ES-I3 (cell line): ENCODE data around the gene CCL8.

ENCODE experiments used
- H3K36me3 ChIP-seq: 2 replicates; pipeline ENCODE4 v1.6.1; 2013; ENCODE audit warnings: mild to moderate bottlenecking, low read length, control low read depth, moderate library complexity; ENCODE audit not compliant: insufficient read depth
- H3K4me1 ChIP-seq: 2 replicates; pipeline ENCODE4 v1.6.1; 2013; ENCODE audit warnings: mild to moderate bottlenecking, control low read depth, low read length; ENCODE audit not compliant: insufficient read depth
- H3K9ac ChIP-seq: 2 replicates; pipeline ENCODE4 v1.6.1; 2013; ENCODE audit warnings: low read depth, mild to moderate bottlenecking, low read length, moderate library complexity
- H3K9me3 ChIP-seq: 2 replicates; pipeline ENCODE4 v1.6.1; 2013; ENCODE audit warnings: mild to moderate bottlenecking, low read length, moderate library complexity; ENCODE audit not compliant: control insufficient read depth, insufficient read depth

Gene CCL8

DNA sequence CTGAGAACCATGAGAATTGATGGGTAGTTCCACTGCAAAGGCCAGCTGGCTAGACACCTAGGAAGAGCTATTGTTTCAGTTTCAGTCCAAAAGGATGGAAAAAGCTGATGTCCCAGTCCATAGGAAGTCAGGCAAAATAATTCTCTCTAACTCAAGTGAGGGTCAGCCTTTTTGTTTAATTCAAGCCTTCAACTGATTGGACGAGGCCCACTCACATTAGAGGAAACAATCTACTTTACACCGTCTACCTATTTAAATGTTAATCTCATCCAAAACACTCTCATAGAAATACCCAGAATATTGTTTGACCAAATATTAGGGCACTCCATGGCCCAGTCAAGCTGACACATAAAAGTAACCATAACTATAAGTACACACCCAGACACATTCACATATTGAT lies 22.7 kb downstream of the CCL8 start:
- Histone ChIP-seq H3K36me3 (no peaks in the 10 kb centered on the region), H3K4me1 (no peaks in the 10 kb centered on the region), H3K9me3 (no peaks in the 10 kb centered on the region), H3K9ac (no peak overlapping the region)

DNA sequence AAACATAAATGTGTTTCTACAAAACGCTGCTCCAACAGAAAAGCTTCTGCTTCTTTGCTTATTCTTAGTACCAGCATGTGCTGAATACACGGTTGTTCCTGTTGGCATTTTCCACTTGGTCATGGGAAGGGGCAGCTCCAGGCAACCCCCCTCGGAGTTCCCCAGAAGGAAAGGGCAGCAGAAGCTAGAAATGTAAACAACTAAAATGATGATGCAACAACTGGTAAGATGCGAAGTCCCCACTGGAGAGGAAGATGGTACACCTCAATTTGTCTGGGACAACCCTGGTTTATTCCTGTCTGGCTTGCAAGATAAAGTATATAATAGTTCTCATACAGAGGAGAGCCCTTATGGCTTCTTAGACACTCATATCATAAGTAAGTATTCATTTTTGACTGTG lies 27.8 kb downstream of the CCL8 start:
- Histone ChIP-seq H3K9ac (no peak overlapping the region), H3K36me3 (no peaks in the 10 kb centered on the region), H3K4me1 (no peaks in the 10 kb centered on the region), H3K9me3 (no peaks in the 10 kb centered on the region)

DNA sequence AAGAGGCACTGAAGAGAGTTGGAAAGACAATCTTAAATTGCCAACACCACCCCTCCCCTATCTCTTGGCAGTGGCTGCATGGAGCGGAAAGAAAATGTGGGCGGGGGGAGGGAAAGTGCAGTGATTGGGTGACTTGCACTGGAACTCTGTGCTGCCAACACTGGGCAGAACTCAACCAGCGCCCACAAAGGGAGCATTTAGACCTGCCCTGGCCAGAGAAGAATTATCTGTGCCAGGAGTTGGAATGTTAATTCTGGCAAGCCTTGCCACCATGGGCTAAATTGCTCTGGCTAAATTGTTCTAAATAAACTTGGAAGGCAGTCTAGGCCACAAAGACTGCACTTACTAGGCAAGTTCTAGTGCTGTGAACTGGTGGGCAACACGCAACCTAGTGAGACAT lies 30.5 kb downstream of the CCL8 start:
- H3K9ac ChIP-seq: no peak overlapping the region
- H3K36me3 ChIP-seq: no peaks in the 10 kb centered on the region
- no peaks in the 10 kb centered on the region for H3K4me1 ChIP-seq
- H3K9me3 ChIP-seq: no peaks in the 10 kb centered on the region

DNA sequence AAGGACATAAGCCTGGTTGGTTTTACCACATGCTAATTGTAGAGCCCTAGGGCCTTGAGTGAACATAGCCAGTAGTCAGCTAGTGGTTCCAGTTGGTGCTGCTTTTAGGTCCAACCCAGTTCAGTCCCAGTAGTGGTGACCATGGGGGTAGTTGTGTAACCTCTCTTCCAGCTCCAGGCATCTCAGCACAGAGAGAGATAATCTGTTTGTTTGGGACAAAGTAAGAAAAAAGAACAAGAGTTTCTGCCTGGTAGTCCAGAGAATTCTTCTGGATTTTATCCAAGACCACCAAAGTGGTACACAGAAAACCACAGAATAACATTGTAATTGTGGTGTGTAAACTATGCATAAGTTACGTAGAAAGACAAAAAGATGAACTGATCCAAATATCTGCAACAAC lies 31.9 kb downstream of the CCL8 start:
- Histone ChIP-seq H3K9me3 (no peaks in the 10 kb centered on the region), H3K9ac (no peak overlapping the region), H3K36me3 (no peaks in the 10 kb centered on the region), H3K4me1 (no peaks in the 10 kb centered on the region)

DNA sequence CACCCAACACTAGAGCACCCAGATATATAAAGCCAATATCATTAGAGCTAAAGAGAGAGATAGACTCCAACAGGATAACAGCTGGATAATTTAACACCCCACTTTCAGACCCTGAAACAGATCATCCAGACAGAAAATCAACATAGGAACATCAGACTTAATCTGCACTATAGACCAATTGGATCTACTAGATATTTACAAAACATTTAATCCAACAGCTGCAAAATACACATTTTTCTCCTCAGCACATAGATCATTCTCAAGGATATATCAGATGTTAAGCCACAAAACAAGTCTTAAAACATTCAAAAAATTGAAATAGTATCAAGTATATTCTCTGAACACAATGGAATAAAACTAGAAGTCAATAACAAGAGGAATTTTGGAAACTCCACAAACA lies 33.0 kb downstream of the CCL8 start:
- Histone ChIP-seq H3K9me3 (no peaks in the 10 kb centered on the region), H3K9ac (no peak overlapping the region), H3K36me3 (no peaks in the 10 kb centered on the region), H3K4me1 (no peaks in the 10 kb centered on the region)

DNA sequence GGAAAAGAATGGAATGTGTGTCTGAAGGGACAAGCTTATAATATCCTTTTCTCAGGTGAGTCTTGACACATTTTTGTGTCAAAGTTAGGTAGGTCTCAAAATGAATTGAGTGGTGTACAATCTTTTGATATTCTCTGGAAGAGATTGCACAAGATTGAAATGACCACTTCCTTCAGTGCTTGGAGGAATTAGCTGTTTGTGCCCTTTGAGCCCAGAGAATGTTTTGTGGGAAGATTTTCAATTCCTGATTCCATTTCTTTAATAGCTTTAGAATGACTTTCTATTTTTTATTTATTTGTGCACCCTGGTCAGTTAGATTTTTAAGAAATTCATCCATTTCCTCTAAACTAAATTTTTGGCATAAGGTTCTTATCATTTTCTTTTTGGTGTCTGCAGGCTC lies 35.4 kb downstream of the CCL8 start:
- Histone ChIP-seq H3K4me1 (no peaks in the 10 kb centered on the region), H3K9ac (no peak overlapping the region), H3K36me3 (no peaks in the 10 kb centered on the region), H3K9me3 (no peaks in the 10 kb centered on the region)

DNA sequence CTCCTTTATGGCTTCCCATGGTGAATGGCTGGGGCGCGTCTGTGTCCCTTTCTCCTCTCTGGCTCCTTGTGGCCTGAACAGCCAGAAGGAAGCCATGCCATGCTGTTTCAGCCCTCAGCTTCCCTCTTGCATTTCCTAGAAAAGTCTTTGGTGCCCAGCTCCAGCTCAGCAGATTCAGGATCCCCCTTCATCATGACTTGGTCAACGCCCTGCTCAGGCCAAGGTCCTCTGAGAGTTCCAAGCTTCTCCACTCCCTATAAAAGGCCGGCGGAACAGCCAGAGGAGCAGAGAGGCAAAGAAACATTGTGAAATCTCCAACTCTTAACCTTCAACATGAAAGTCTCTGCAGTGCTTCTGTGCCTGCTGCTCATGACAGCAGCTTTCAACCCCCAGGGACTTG lies 37.0 kb downstream of the CCL8 start, which contains the start of gene CCL13:
Gene CCL13 (plus strand): TSS at position 287 of the 400 bp plus-strand sequence. CDS start 47 bp downstream, at position 334.
- H3K9ac ChIP-seq: no peak within 1 kb of the TSS
- H3K9me3 ChIP-seq: no peaks in the 10 kb centered on the region
- no peaks in the 10 kb centered on the region for H3K4me1 ChIP-seq
- no peaks in the 10 kb centered on the region for H3K36me3 ChIP-seq

DNA sequence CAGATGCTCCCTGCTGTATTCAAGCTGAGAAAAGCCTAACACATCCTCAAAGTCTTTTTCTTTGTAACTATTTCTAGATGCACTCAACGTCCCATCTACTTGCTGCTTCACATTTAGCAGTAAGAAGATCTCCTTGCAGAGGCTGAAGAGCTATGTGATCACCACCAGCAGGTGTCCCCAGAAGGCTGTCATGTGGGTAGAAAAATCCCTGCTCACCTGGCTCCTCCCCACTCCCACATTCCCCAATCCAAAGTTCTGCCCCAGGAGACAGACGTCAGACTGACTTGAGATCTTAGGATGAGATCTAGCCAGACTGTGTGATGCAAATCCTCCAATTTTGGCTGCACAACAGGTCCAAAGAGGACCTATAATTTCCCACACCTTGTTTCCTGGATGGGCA lies 38.2 kb downstream of the CCL8 start:
- Histone ChIP-seq H3K36me3 (no peaks in the 10 kb centered on the region), H3K4me1 (no peaks in the 10 kb centered on the region), H3K9me3 (no peaks in the 10 kb centered on the region), H3K9ac (no peak overlapping the region)

DNA sequence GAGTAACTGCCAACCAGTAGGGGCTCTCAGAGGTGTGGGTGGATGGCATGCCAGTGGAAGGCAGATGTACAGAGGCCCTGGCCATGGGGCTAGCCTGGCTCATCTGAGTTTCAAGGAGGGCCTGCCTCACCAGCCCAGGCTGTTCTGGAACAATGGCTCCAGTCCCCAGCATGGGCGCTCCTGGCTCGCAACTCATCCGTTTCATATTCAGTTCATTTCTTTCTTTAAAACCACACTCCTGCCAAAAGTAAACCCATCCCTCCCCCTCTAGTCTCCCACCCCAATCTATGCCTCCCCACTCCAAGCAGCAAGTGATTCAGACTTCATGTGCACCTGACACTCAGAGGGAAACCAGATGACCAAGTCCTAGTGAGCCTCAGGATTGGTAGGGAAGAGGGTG lies 39.4 kb downstream of the CCL8 start:
- H3K9ac ChIP-seq: no peak overlapping the region
- no peaks in the 10 kb centered on the region for H3K4me1 ChIP-seq
- no peaks in the 10 kb centered on the region for H3K36me3 ChIP-seq
- H3K9me3 ChIP-seq: no peaks in the 10 kb centered on the region

DNA sequence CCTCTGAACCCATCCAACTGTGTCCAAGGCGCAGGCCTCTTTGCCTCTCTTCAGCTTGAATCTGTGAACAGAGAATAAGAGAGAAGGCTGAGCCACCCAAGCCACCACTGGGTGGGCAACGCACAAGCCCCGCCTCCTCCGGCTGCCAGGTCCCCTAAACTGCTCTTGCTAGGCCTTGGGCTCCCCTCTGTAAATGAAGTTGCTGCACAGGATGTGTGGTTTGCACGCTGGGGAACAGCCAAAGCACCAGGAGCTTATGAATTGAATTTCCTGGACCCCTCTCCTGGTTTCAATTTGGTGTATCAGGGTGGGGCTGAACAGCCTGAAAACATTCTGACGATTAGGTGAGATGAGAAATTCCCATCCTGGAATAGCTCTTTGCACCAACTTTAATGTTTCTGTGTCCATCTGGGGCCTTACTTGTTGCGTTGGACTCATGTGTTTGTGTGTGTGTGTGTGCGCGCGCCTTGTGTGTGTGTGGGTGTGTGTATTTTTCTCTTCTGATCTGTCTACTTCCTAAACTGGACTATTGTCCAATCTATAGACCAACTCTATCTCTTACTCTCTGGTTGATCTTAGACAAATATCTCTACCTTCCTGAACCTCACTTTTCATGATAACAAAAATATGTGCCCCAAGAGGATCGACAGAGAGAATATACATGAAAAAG lies 41.5 kb downstream of the CCL8 start:
- Histone ChIP-seq H3K9ac (no peak overlapping the region), H3K4me1 (no peaks in the 10 kb centered on the region), H3K36me3 (no peaks in the 10 kb centered on the region), H3K9me3 (no peaks in the 10 kb centered on the region)

DNA sequence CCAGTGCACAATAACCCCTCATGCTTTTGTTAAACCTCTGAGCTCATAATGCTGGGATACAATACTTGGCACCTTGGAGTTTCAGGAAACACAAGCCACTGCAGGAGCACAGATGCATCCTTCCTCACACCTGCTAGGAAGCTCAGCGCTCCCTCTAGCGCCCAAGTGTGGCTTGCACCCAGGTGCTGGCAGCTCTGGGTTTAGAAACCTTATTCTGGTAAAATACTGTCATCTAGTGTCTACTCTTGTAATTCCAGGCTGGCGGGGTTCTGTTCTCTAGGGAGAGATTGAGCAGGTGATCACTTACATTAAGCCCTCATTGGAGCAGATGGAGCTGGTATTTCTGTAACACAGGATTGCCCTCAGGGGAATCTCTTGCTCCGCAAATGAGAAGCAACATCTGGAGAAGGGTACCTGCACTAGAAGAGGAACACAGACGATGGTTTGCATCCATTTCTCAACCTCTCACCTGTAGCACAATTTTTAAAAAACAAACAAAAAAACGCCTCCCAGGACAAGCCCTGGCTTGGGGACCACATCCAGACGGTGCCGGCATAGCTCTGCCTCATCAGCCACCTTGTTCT lies 42.3 kb downstream of the CCL8 start:
- H3K9me3 ChIP-seq: no peaks in the 10 kb centered on the region
- no peak overlapping the region for H3K9ac ChIP-seq
- H3K4me1 ChIP-seq: no peaks in the 10 kb centered on the region
- H3K36me3 ChIP-seq: no peaks in the 10 kb centered on the region

DNA sequence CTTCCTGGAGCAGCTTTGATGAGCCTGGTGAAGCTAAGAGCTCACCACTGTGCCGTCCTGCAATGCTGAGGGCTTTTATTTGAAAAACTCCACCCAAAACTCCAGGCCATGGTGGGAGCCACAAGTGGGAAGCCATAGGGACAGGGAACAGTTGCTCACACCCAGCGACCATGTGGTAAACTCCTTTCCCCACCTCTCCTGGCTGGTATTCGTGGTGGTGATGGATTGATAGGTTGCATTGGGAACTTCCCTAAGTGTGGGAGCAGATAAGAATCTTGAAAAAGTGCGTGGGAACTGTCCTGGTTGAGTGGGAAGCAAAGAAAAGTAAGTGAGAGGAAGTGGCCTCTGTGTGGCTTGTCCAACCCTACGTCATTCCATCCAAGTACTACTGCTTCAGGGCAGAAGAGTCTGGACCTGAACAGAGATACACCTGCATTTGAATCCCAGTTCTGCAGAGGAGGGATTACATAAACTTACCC lies 44.0 kb downstream of the CCL8 start, which contains the start of gene CCL1:
Gene CCL1 (minus strand): TSS at position 51 of the 479 bp plus-strand sequence. CDS start 72 bp downstream, outside the sequence.
- Histone ChIP-seq H3K4me1 (no peaks in the 10 kb centered on the region), H3K36me3 (no peaks in the 10 kb centered on the region), H3K9ac (no peak within 1 kb of the TSS), H3K9me3 (no peaks in the 10 kb centered on the region)

DNA sequence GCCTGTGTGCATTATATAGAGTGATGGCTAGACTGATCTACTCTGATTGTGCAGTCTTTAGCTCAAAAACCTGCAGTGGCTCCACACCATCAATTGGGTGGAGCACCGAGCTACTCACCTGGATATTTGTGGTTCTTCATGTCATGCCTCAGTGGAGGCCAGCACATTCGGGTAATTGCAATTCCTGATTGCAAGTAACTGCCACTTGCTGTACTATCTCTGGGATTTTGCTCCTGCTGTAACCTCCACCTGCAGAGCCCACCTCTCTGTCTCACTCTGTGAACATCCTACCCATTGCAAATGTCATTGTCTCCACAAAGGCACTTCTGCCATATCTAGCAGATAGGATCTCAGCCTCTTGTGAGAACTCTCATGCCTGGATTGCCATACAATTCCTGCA lies 45.5 kb downstream of the CCL8 start:
- no peak overlapping the region for H3K9ac ChIP-seq
- no peaks in the 10 kb centered on the region for H3K4me1 ChIP-seq
- no peaks in the 10 kb centered on the region for H3K9me3 ChIP-seq
- H3K36me3 ChIP-seq: no peaks in the 10 kb centered on the region

DNA sequence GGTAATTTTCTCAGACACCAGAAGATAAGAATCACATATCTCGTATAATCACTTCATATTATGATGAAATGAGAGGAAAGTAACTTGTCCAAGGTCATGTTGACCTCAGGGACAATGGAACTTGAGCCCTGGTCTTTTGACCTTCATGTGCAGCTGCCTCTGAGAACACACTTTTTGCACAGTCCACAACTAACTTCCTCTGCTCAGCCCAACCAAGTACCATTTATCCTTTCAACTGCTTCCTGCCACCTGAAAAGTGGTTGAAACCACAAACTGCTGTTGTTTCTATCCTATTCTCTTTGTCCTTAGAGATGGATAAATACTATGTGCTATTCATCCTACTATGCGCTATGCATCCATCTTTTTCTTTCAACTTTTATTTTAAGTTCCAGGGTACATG lies 46.1 kb downstream of the CCL8 start:
- Histone ChIP-seq H3K9ac (no peak overlapping the region), H3K9me3 (no peaks in the 10 kb centered on the region), H3K36me3 (no peaks in the 10 kb centered on the region), H3K4me1 (no peaks in the 10 kb centered on the region)

DNA sequence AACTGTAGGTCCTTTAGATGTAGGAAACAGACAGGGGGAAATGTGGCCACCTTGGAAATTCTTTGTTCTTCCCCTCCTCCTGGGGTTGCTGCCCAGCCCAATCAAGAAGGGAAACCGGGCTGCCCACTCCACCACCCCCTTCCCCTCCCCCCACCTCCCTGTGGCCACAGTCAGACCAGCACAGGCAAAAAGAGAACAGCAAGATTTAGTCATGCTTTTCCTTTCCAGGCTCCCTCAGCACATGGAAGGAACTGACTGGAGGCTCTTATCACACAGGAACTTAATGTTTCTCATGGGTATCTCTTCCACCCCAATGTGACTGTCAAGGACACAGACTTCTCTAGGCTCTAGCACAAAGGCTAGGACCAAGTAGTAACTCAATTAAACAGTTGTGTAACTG lies 46.8 kb downstream of the CCL8 start:
- peaks cover 3% of the 10 kb centered on the region; the same call in 1 of the 2 replicates for H3K4me1 ChIP-seq
- no peaks in the 10 kb centered on the region for H3K9me3 ChIP-seq
- H3K36me3 ChIP-seq: no peaks in the 10 kb centered on the region
- H3K9ac ChIP-seq: no peak overlapping the region
